AG08396 (cell line): ENCODE measurements around the gene SERP1.

Experiments used
- DNase-seq: peaks from one replicate; pipeline ENCODE4 v3.0.0; 2012; ENCODE audit warnings: low spot score, mixed read lengths

Gene SERP1

GRCh38 chr3:150546226-150547044, at the start of gene SERP1, which contains the start of gene EIF2A:
SERP1 (minus strand) TSS chr3:150546496; CDS start chr3:150546135, 361 bp downstream.
EIF2A (plus strand) TSS chr3:150546787; CDS start chr3:150546803, 16 bp downstream.
- peak; percentile 96 for DNase-seq

- DNase-seq: no peak
Measured at GRCh38 chr3:150594150-150594549, 47.9 kb upstream of the SERP1 start.

GRCh38 chr3:150589759-150590158, 43.5 kb upstream of the SERP1 start:
- DNase-seq: no peak

- no peak for DNase-seq
Measured at GRCh38 chr3:150588027-150588830, 41.9 kb upstream of the SERP1 start.

GRCh38 chr3:150583028-150583427, 36.7 kb upstream of the SERP1 start:
- DNase-seq: no peak

- DNase-seq: no peak
Measured at GRCh38 chr3:150582620-150583019, 36.3 kb upstream of the SERP1 start.

- no peak for DNase-seq
Measured at GRCh38 chr3:150581174-150581573, 34.9 kb upstream of the SERP1 start.

- DNase-seq: no peak
Measured at GRCh38 chr3:150577855-150578254, 31.6 kb upstream of the SERP1 start.

GRCh38 chr3:150567328-150567727, 21.0 kb upstream of the SERP1 start:
- no peak for DNase-seq

- DNase-seq: no peak
Measured at GRCh38 chr3:150564243-150564642, 17.9 kb upstream of the SERP1 start.

- no peak for DNase-seq
Measured at GRCh38 chr3:150557725-150558124, 11.4 kb upstream of the SERP1 start.

GRCh38 chr3:150556792-150557191, 10.5 kb upstream of the SERP1 start:
- DNase-seq: no peak

GRCh38 chr3:150555859-150556436, 9.7 kb upstream of the SERP1 start:
- no peak for DNase-seq

- no peak for DNase-seq
Measured at GRCh38 chr3:150547045-150547741, 897 bp upstream of the SERP1 start.

- DNase-seq: no peak
Measured at GRCh38 chr3:150545419-150546225, 674 bp downstream of the SERP1 start.

GRCh38 chr3:150544726-150545125, 1.6 kb downstream of the SERP1 start:
- DNase-seq: no peak

GRCh38 chr3:150544041-150544440, 2.3 kb downstream of the SERP1 start:
- peak; percentile 29 for DNase-seq

- no peak for DNase-seq
Measured at GRCh38 chr3:150543531-150543930, 2.8 kb downstream of the SERP1 start.

GRCh38 chr3:150543128-150543527, 3.2 kb downstream of the SERP1 start:
- no peak for DNase-seq

- no peak for DNase-seq
Measured at GRCh38 chr3:150540991-150541390, 5.3 kb downstream of the SERP1 start.

- DNase-seq: no peak
Measured at GRCh38 chr3:150540297-150540696, 6.0 kb downstream of the SERP1 start.
